Breast epithelium (tissue), 3 donors: Measurements from ENCODE around the gene WDFY2.

ENCODE experiments used
- CTCF ChIP-seq, 3 donors: fragments of 450-650 bp; IDR thresholded peaks; one replicate each; pipeline ENCODE4 v1.5.1; 2016 to 2017; ENCODE audit warnings: antibody characterized with exemption in 3 of 3, mild to moderate bottlenecking in 3 of 3, moderate library complexity in 3 of 3
- POLR2A ChIP-seq: fragments of 450-650 bp; IDR thresholded peaks from one replicate; pipeline ENCODE4 v1.6.1; 2016; ENCODE audit warnings: antibody characterized with exemption, mild to moderate bottlenecking, moderate library complexity

GRCh38 chr13:51684076-51684475, 99.8 kb downstream of the WDFY2 start:
- TF ChIP-seq POLR2A (no peak), CTCF (IDR thresholded peaks at IDR 0.05) (no peak)
